ENCODE measurements around the gene TMEM212. TPM values are rescaled to one million over a fixed set of nuclear protein-coding genes. Genes with fewer than 3 reads are reported as not detected.

The TMEM212 gene
- total RNA-seq, 1 donor from 2014 or later: not detected

DNA sequence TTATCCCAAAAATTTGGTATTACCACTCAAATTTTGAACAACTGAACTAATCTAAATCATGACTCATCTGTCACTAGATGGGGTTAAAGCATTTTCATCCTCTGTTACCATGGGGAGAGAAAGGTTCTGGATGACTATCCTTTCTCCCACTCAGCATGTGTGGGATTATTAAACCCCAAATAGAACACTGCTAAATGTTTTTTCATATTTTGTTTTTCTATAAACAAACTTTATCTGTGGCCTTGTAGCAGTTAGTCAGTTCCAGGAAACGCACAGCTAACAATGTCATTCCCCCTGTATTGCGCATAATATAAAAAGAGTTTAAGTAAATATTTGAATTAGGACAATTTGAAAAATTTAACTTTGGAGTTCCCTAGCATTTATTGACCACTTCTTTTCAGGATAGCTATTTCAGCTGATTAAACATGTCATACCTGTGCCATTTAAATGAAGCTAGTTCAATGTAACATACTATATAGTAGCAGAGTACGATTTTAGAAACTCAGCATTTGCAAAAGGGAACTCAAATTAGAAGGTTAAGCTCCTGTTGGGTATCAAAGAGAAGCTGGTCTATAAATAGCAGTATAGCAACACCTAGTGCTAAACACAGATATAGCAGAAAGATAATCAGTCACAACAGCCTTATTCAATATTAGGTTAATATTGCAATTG lies 9.2 kb upstream of the TMEM212 start:
- DNase-seq: no peak
- peaks cover 11% of the 10 kb centered on the region for H3K27me3 Mint-ChIP-seq (ENCODE audit: unreplicated experiment)

GRCh38 chr3:171834461-171834801 lies 8.7 kb upstream of the TMEM212 start:
- Mint-ChIP-seq H3K4me1 (ENCODE audit: low read depth, unreplicated experiment) (peaks cover 22% of the 10 kb centered on the region), H3K4me3 (ENCODE audit: unreplicated experiment) (no peak overlapping the region), H3K27ac (ENCODE audit: unreplicated experiment) (peak overlapping the region; percentile 16), H3K9me3 (ENCODE audit: unreplicated experiment) (peaks cover 8% of the 10 kb centered on the region), H3K36me3 (ENCODE audit: unreplicated experiment) (no peaks in the 10 kb centered on the region), H3K27me3 (ENCODE audit: unreplicated experiment) (peaks cover 11% of the 10 kb centered on the region)
- no peak for TF ChIP-seq CTCF (IDR thresholded peaks at IDR 0.05; ENCODE audit: partially characterized antibody, unreplicated experiment)
- no peak for DNase-seq

More for the DNA sequence above, 9.2 kb upstream of the TMEM212 start:
- no peak overlapping the region for H3K27ac Mint-ChIP-seq (ENCODE audit: unreplicated experiment)
- H3K36me3 Mint-ChIP-seq (ENCODE audit: unreplicated experiment): no peaks in the 10 kb centered on the region
- TF ChIP-seq CTCF (IDR thresholded peaks at IDR 0.05; ENCODE audit: partially characterized antibody, unreplicated experiment): no peak
- H3K9me3 Mint-ChIP-seq (ENCODE audit: unreplicated experiment): peaks cover 8% of the 10 kb centered on the region
- peaks cover 26% of the 10 kb centered on the region for H3K4me1 Mint-ChIP-seq (ENCODE audit: low read depth, unreplicated experiment)
- no peak overlapping the region for H3K4me3 Mint-ChIP-seq (ENCODE audit: unreplicated experiment)

GRCh38 chr3:171835116-171835515 lies 8.0 kb upstream of the TMEM212 start:
- Mint-ChIP-seq H3K27me3 (ENCODE audit: unreplicated experiment) (peaks cover 4% of the 10 kb centered on the region), H3K9me3 (ENCODE audit: unreplicated experiment) (peaks cover 2% of the 10 kb centered on the region), H3K4me3 (ENCODE audit: unreplicated experiment) (no peak overlapping the region), H3K27ac (ENCODE audit: unreplicated experiment) (no peak overlapping the region), H3K4me1 (ENCODE audit: low read depth, unreplicated experiment) (peaks cover 18% of the 10 kb centered on the region), H3K36me3 (ENCODE audit: unreplicated experiment) (no peaks in the 10 kb centered on the region)
- no peak for TF ChIP-seq CTCF (IDR thresholded peaks at IDR 0.05; ENCODE audit: partially characterized antibody, unreplicated experiment)
- DNase-seq: no peak

GRCh38 chr3:171835613-171836012 lies 7.5 kb upstream of the TMEM212 start:
- Mint-ChIP-seq H3K9me3 (ENCODE audit: unreplicated experiment) (no peaks in the 10 kb centered on the region), H3K4me3 (ENCODE audit: unreplicated experiment) (no peak overlapping the region), H3K4me1 (ENCODE audit: low read depth, unreplicated experiment) (peaks cover 19% of the 10 kb centered on the region), H3K36me3 (ENCODE audit: unreplicated experiment) (no peaks in the 10 kb centered on the region), H3K27me3 (ENCODE audit: unreplicated experiment) (peaks cover 2% of the 10 kb centered on the region), H3K27ac (ENCODE audit: unreplicated experiment) (no peak overlapping the region)
- TF ChIP-seq CTCF (IDR thresholded peaks at IDR 0.05; ENCODE audit: partially characterized antibody, unreplicated experiment): no peak
- no peak for DNase-seq

- TF ChIP-seq CTCF (IDR thresholded peaks at IDR 0.05; ENCODE audit: partially characterized antibody, unreplicated experiment): no peak
- Mint-ChIP-seq H3K27me3 (ENCODE audit: unreplicated experiment) (peaks cover 2% of the 10 kb centered on the region), H3K4me1 (ENCODE audit: low read depth, unreplicated experiment) (peaks cover 22% of the 10 kb centered on the region), H3K36me3 (ENCODE audit: unreplicated experiment) (no peaks in the 10 kb centered on the region), H3K9me3 (ENCODE audit: unreplicated experiment) (peaks cover 2% of the 10 kb centered on the region), H3K27ac (ENCODE audit: unreplicated experiment) (no peak overlapping the region), H3K4me3 (ENCODE audit: unreplicated experiment) (no peak overlapping the region)
- no peak for DNase-seq
Measured at GRCh38 chr3:171836855-171837254, 6.3 kb upstream of the TMEM212 start.

All from glutamatergic neuron (in vitro differentiated cells).